NCI-H446 (cell line): Measurements from ENCODE around the gene GNAQ.
A peak's percentile ranks its signal among the peaks of the same experiment; 100 is the strongest.

Experiments
- DNase-seq, 2 experiments: peaks; one replicate each; lab custom pipeline; 2025; lab: John Stamatoyannopoulos, UW

GNAQ gene

GRCh38 chr9:78031893-78032729 is 500 bp upstream of the GNAQ start:
- DNase-seq, result peak; percentile 53 to 80

- peak in 1 of 2 experiments; percentile 15 for DNase-seq
Measured at GRCh38 chr9:78030553-78031443, 813 bp downstream of the GNAQ start.

GRCh38 chr9:78030296-78030552 is 1.4 kb downstream of the GNAQ start:
- DNase-seq, result no peak

- DNase-seq, result no peak
Measured at GRCh38 chr9:78029551-78030295, 1.9 kb downstream of the GNAQ start.

GRCh38 chr9:78028926-78029325 is 2.7 kb downstream of the GNAQ start:
- no peak for DNase-seq

GRCh38 chr9:78026947-78027346 is 4.7 kb downstream of the GNAQ start:
- no peak for DNase-seq

GRCh38 chr9:78026416-78026815 is 5.2 kb downstream of the GNAQ start:
- no peak for DNase-seq

GRCh38 chr9:78025186-78025585 is 6.4 kb downstream of the GNAQ start:
- DNase-seq, result no peak

- no peak for DNase-seq
Measured at GRCh38 chr9:78023003-78023741, 8.4 kb downstream of the GNAQ start.

- DNase-seq, result no peak
Measured at GRCh38 chr9:78021697-78022096, 9.9 kb downstream of the GNAQ start.

- DNase-seq, result no peak
Measured at GRCh38 chr9:78017190-78017693, 14.4 kb downstream of the GNAQ start.

- DNase-seq, result no peak
Measured at GRCh38 chr9:78015241-78015640, 16.4 kb downstream of the GNAQ start.

GRCh38 chr9:78014776-78015175 is 16.8 kb downstream of the GNAQ start:
- DNase-seq, result no peak

GRCh38 chr9:78013934-78014333 is 17.7 kb downstream of the GNAQ start:
- no peak for DNase-seq

GRCh38 chr9:78011049-78011448 is 20.6 kb downstream of the GNAQ start:
- no peak for DNase-seq

- DNase-seq, result no peak
Measured at GRCh38 chr9:78010445-78010844, 21.2 kb downstream of the GNAQ start.

GRCh38 chr9:78009186-78009585 is 22.4 kb downstream of the GNAQ start:
- no peak for DNase-seq

- no peak for DNase-seq
Measured at GRCh38 chr9:78006734-78007133, 24.9 kb downstream of the GNAQ start.

- no peak for DNase-seq
Measured at GRCh38 chr9:78005231-78006002, 26.2 kb downstream of the GNAQ start.

- no peak for DNase-seq
Measured at GRCh38 chr9:78004478-78005229, 27.0 kb downstream of the GNAQ start.
